OCI-LY1 (cell line): Measurements from ENCODE around the gene PANK4.
A peak's percentile ranks its signal among the peaks of the same experiment; 100 is the strongest.

ENCODE experiments used
- H2AFZ ChIP-seq: fragments of 200-600 bp; sonication (generic), shearing (Covaris generic); 2 replicates; pipeline ENCODE4 v1.6.0; 2014; ENCODE audit warnings: antibody characterized with exemption, mild to moderate bottlenecking, low read length
- H3F3A ChIP-seq: fragments of 200-600 bp; sonication (generic), shearing (Covaris generic); 2 replicates; pipeline ENCODE4 v1.6.0; 2014; ENCODE audit warnings: mild to moderate bottlenecking, antibody characterized with exemption, low read length, moderate library complexity; ENCODE audit not compliant: insufficient read depth
- H3K27ac ChIP-seq: fragments of 200-600 bp; sonication (generic); 2 replicates; pipeline ENCODE4 v1.5.1; 2014; ENCODE audit warnings: low read length, mixed run types, mild to moderate bottlenecking, low read depth; ENCODE audit not compliant: poor library complexity, severe bottlenecking
- H3K27me3 ChIP-seq: fragments of 200-600 bp; sonication (generic); 2 replicates; pipeline ENCODE4 v1.6.0; 2014; ENCODE audit warnings: antibody characterized with exemption, mild to moderate bottlenecking, low read length, moderate library complexity; ENCODE audit not compliant: insufficient read depth
- H3K36me3 ChIP-seq: fragments of 200-600 bp; sonication (generic); 2 replicates; pipeline ENCODE4 v1.6.1; 2014; ENCODE audit warnings: mild to moderate bottlenecking, antibody characterized with exemption, low read length, moderate library complexity, mixed read lengths; ENCODE audit not compliant: insufficient read depth
- H3K4me1 ChIP-seq: fragments of 200-600 bp; sonication (generic); 2 replicates; pipeline ENCODE4 v1.5.1; 2014; ENCODE audit warnings: mild to moderate bottlenecking, low read length, moderate library complexity; ENCODE audit not compliant: insufficient read depth, severe bottlenecking
- H3K4me2 ChIP-seq: fragments of 200-600 bp; sonication (generic), shearing (Covaris generic); 2 replicates; pipeline ENCODE4 v1.6.1; 2014; ENCODE audit warnings: low read length
- H3K4me3 ChIP-seq: fragments of 200-600 bp; sonication (generic); 2 replicates; pipeline ENCODE4 v1.5.1; 2014; ENCODE audit warnings: low read length, low read depth, mild to moderate bottlenecking, mixed read lengths; ENCODE audit not compliant: poor library complexity, severe bottlenecking
- H3K79me2 ChIP-seq: fragments of 200-600 bp; shearing (Covaris generic); 2 replicates; pipeline ENCODE4 v1.6.1; 2016; ENCODE audit warnings: mixed run types, low read length, mixed read lengths; ENCODE audit not compliant: insufficient read depth
- H3K9ac ChIP-seq: fragments of 200-600 bp; sonication (generic), shearing (Covaris generic); 2 replicates; pipeline ENCODE4 v1.6.1; 2014; ENCODE audit warnings: mild to moderate bottlenecking, low read length, mixed read lengths
- H3K9me2 ChIP-seq: fragments of 200-600 bp; sonication (generic), shearing (Covaris generic); 2 replicates; pipeline ENCODE4 v1.6.1; 2014; ENCODE audit warnings: low read depth, mild to moderate bottlenecking, low read length, mixed read lengths
- H3K9me3 ChIP-seq: fragments of 200-600 bp; shearing (Covaris generic); 2 replicates; pipeline ENCODE4 v1.6.1; 2014; ENCODE audit warnings: low read length, mixed read lengths
- H4K20me1 ChIP-seq: fragments of 200-600 bp; sonication (generic), shearing (Covaris generic); 2 replicates; pipeline ENCODE4 v1.6.0; 2016; ENCODE audit warnings: mild to moderate bottlenecking, low read length; ENCODE audit not compliant: insufficient read depth
- CTCF ChIP-seq: fragments of 200-600 bp; sonication (generic), shearing (Covaris generic); IDR thresholded peaks from 2 replicates; pipeline ENCODE4 v1.5.1; 2017; ENCODE audit warnings: mild to moderate bottlenecking, antibody characterized with exemption, low read length, moderate library complexity, mixed read lengths
- EZH2 ChIP-seq: fragments of 200-600 bp; sonication (generic), shearing (Covaris generic); IDR thresholded peaks from 2 replicates; pipeline ENCODE4 v1.8.0; 2017; ENCODE audit warnings: borderline replicate concordance, mixed run types, mild to moderate bottlenecking, antibody characterized with exemption, low read length, moderate library complexity, mixed read lengths

PANK4 gene

GRCh38 chr1:2545754-2546514 lies 19.5 kb upstream of the PANK4 start:
- H3K36me3 ChIP-seq: no peaks in the 10 kb centered on the region
- H3F3A ChIP-seq: no peaks in the 10 kb centered on the region
- no peaks in the 10 kb centered on the region for H4K20me1 ChIP-seq
- H2AFZ ChIP-seq: no peak overlapping the region
- no peaks in the 10 kb centered on the region for H3K9me3 ChIP-seq
- peaks cover 34% of the 10 kb centered on the region for H3K4me1 ChIP-seq
- no peak overlapping the region for H3K27ac ChIP-seq
- TF ChIP-seq CTCF (no peak), EZH2 (no peak)
- peak overlapping the region; percentile 77 for H3K4me2 ChIP-seq
- no peaks in the 10 kb centered on the region for H3K79me2 ChIP-seq
- no peaks in the 10 kb centered on the region for H3K27me3 ChIP-seq
- no peaks in the 10 kb centered on the region for H3K9me2 ChIP-seq
- H3K4me3 ChIP-seq: peak overlapping the region; percentile 67
- peak overlapping the region; percentile 60; the same call in 1 of the 2 replicates for H3K9ac ChIP-seq

GRCh38 chr1:2544875-2545640 lies 18.7 kb upstream of the PANK4 start:
- Histone ChIP-seq H3K79me2 (no peaks in the 10 kb centered on the region), H3K9ac (no peak overlapping the region), H4K20me1 (no peaks in the 10 kb centered on the region), H3K4me2 (no peak overlapping the region), H3K4me1 (peaks cover 34% of the 10 kb centered on the region), H3K9me3 (no peaks in the 10 kb centered on the region), H3K27me3 (no peaks in the 10 kb centered on the region), H3K4me3 (no peak overlapping the region), H3K36me3 (no peaks in the 10 kb centered on the region), H2AFZ (no peak overlapping the region), H3K9me2 (no peaks in the 10 kb centered on the region), H3F3A (no peaks in the 10 kb centered on the region), H3K27ac (no peak overlapping the region)
- no peak for TF ChIP-seq EZH2
- no peak for TF ChIP-seq CTCF

GRCh38 chr1:2544093-2544874 lies 17.9 kb upstream of the PANK4 start:
- Histone ChIP-seq H3F3A (no peaks in the 10 kb centered on the region), H3K9me2 (no peaks in the 10 kb centered on the region), H3K4me1 (peaks cover 30% of the 10 kb centered on the region)

More at GRCh38 chr1:2544093-2544874, 17.9 kb upstream of the PANK4 start:
- no peak overlapping the region for H3K4me3 ChIP-seq
- no peak overlapping the region for H3K4me2 ChIP-seq
- H3K9me3 ChIP-seq: no peaks in the 10 kb centered on the region
- TF ChIP-seq EZH2: no peak
- TF ChIP-seq CTCF: no peak
- H3K27ac ChIP-seq: no peak overlapping the region
- H3K27me3 ChIP-seq: no peaks in the 10 kb centered on the region
- H4K20me1 ChIP-seq: no peaks in the 10 kb centered on the region
- no peaks in the 10 kb centered on the region for H3K79me2 ChIP-seq
- H3K36me3 ChIP-seq: no peaks in the 10 kb centered on the region
- no peak overlapping the region for H2AFZ ChIP-seq
- no peak overlapping the region for H3K9ac ChIP-seq
